Measurements from ENCODE around the gene ATP2B2.

GRCh38 chr3:10438902-10439610 lies 66.3 kb downstream of the ATP2B2 start:
- TF ChIP-seq CTCF (IDR thresholded peaks at IDR 0.05; ENCODE audit: poor library complexity) (no peak), EZH2 (IDR thresholded peaks at IDR 0.05; ENCODE audit: borderline replicate concordance) (no peak), EZH2phosphoT487 (IDR thresholded peaks at IDR 0.05; ENCODE audit: low read depth, severe bottlenecking, unreplicated experiment) (no peak)
